Neural cell (in vitro differentiated cells): Measurements from ENCODE around the gene GBA2.

Experiments used
- CTCF ChIP-seq: fragments of 450-650 bp; IDR thresholded peaks from 2 replicates; pipeline ENCODE4 v1.5.1; 2014; ENCODE audit warnings: antibody characterized with exemption, mild to moderate bottlenecking, moderate library complexity; ENCODE audit not compliant: poor library complexity, severe bottlenecking
- TAF1 ChIP-seq: IDR thresholded peaks from 2 replicates; pipeline ENCODE4 v1.6.1; 2012; ENCODE audit warnings: low read depth

GRCh38 chr9:35732800-35733541, 16.1 kb downstream of the GBA2 start:
- TF ChIP-seq CTCF (no peak), TAF1 (no peak)
